ENCODE results near the gene SCYL3.
A peak's percentile ranks its signal among the peaks of the same experiment; 100 is the strongest.

Gene SCYL3

GRCh38 chr1:169848456-169848855 lies 45.2 kb downstream of the SCYL3 start:
- no peak for TF ChIP-seq CTCF (IDR thresholded peaks at IDR 0.05; ENCODE audit: low read depth, low read length)
- H3K4me3 ChIP-seq (ENCODE audit: low read depth, low read length), result no peak overlapping the region
- in situ Hi-C loops (cut with HindIII; ENCODE audit: low sequenced_read_pairs), result no loop called here
- DNase-seq (ENCODE audit: low read depth, low spot score), result no peak

GRCh38 chr1:169844941-169845608 lies 48.6 kb downstream of the SCYL3 start:
- no peak for TF ChIP-seq CTCF (IDR thresholded peaks at IDR 0.05; ENCODE audit: low read depth, low read length)
- no peak overlapping the region for H3K4me3 ChIP-seq (ENCODE audit: low read depth, low read length)
- DNase-seq (ENCODE audit: low read depth, low spot score), result peak; percentile 23
- in situ Hi-C loops (cut with HindIII; ENCODE audit: low sequenced_read_pairs), result no loop called here

GRCh38 chr1:169838942-169839341 lies 54.8 kb downstream of the SCYL3 start:
- H3K4me3 ChIP-seq (ENCODE audit: low read depth, low read length), result no peak overlapping the region

GRCh38 chr1:169836198-169836597 lies 57.5 kb downstream of the SCYL3 start:
- H3K4me3 ChIP-seq (ENCODE audit: low read depth, low read length), result no peak overlapping the region
- in situ Hi-C loops (cut with HindIII; ENCODE audit: low sequenced_read_pairs), result no loop called here
- DNase-seq (ENCODE audit: low read depth, low spot score), result no peak
- no peak for TF ChIP-seq CTCF (IDR thresholded peaks at IDR 0.05; ENCODE audit: low read depth, low read length)

More at GRCh38 chr1:169838942-169839341, 54.8 kb downstream of the SCYL3 start:
- TF ChIP-seq CTCF (IDR thresholded peaks at IDR 0.05; ENCODE audit: low read depth, low read length), result no peak
- in situ Hi-C loops (cut with HindIII; ENCODE audit: low sequenced_read_pairs), result no loop called here
- no peak for DNase-seq (ENCODE audit: low read depth, low spot score)

- no peak overlapping the region for H3K4me3 ChIP-seq (ENCODE audit: low read depth, low read length)
- in situ Hi-C loops (cut with HindIII; ENCODE audit: low sequenced_read_pairs), result no loop called here
- TF ChIP-seq CTCF (IDR thresholded peaks at IDR 0.05; ENCODE audit: low read depth, low read length), result no peak
- DNase-seq (ENCODE audit: low read depth, low spot score), result no peak
Observed at GRCh38 chr1:169835647-169836046, 58.0 kb downstream of the SCYL3 start.

GRCh38 chr1:169834869-169835268 lies 58.8 kb downstream of the SCYL3 start:
- in situ Hi-C loops (cut with HindIII; ENCODE audit: low sequenced_read_pairs), result no loop called here
- H3K4me3 ChIP-seq (ENCODE audit: low read depth, low read length), result no peak overlapping the region
- TF ChIP-seq CTCF (IDR thresholded peaks at IDR 0.05; ENCODE audit: low read depth, low read length), result no peak
- no peak for DNase-seq (ENCODE audit: low read depth, low spot score)

All from astrocyte of the spinal cord (primary cell).